NCI-H526 (cell line): ENCODE results near the gene LDLRAD3.

Experiments used
- DNase-seq, 2 experiments: peaks; one replicate each; lab custom pipeline; 2025; lab: John Stamatoyannopoulos, UW

LDLRAD3 gene

DNA sequence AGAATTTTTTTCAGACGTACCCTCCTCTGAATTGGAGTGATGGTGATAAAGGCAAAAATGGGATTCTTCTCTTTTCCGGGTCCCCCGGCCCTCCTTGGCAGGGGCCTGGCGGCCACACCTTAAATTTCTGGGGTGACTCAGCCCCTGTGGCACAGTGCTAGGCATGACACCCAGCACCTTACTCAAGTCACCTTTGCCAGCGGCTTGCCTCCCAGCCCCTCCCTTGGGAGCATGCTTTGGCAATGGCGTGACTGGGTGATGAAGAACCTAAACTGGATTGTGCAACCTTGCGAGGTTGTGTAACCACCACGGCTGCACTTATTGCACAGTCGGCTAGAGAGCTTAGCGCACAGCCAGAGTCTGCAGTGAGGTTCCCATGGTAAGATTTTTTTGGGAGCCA lies 16.2 kb upstream of the LDLRAD3 start:
- DNase-seq = peak in 1 of 2 experiments; percentile 24

DNA sequence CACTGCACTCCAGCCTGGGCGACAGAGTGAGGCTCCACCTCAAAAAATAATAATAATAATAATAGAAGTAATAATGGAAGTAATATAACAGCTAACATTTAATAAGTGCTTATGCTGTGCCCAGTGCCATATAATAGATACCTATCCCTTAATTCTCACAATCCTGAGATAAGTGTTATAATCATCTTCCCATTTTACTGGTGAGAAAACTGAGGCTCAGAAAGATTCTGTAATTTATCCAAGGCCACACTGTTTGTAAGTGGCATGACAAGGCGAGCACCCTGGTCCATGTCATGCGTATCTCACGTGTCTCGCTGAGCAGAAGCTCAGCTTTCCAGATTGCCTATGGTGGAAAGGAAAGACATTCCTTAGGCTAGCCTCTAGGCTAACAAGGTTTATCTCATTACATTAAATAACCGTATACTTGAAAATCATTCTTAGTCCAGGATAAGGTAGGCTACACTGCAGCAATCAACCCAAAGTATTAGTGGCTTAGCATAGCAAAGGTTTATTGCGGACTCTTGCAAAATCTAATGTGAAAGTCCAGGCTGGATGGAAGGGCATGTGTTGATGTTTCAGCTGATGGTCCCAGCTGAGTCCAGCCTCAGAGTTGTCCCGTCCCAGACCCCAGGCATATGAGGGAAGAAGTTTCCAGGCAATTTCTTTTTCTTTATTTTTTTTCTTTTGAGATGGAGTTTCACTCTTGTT lies 15.0 kb upstream of the LDLRAD3 start:
- DNase-seq = no peak

DNA sequence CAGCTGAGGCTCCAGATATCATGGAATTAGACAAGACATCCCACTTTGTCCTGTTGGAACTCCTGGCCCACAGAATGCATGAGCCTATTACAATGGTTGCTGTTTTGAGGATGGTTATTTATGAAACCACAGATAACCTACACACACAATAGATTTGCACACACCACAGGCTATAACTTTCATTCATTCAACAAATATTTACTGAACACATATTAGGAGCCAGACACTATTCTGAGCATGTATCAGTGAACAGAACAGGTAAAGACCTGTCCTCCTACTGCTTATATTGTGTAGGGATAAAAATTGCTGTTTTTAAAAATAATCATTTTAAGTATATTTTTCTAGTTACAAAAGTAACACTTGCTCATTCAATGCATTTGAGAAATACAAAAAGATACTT lies 13.4 kb upstream of the LDLRAD3 start:
- no peak for DNase-seq

DNA sequence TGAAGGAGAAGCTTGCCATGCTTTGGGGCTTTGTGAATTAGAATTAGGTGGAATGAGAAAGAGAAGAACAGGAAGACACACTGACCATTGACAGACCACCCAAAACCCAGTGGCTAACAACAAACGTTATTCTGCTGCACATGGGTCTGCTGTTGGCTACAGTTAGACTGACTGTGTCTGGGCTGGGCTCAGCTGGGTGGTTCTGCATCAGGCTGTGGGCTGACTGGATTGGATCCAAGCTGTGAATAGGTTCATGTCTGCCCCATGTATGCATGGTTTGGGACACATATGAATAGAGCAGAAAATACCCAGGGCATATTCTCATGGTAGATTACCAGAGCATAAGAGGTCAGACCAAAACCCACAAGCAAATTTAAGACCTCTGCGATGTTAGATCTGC lies 11.7 kb upstream of the LDLRAD3 start:
- DNase-seq = no peak

DNA sequence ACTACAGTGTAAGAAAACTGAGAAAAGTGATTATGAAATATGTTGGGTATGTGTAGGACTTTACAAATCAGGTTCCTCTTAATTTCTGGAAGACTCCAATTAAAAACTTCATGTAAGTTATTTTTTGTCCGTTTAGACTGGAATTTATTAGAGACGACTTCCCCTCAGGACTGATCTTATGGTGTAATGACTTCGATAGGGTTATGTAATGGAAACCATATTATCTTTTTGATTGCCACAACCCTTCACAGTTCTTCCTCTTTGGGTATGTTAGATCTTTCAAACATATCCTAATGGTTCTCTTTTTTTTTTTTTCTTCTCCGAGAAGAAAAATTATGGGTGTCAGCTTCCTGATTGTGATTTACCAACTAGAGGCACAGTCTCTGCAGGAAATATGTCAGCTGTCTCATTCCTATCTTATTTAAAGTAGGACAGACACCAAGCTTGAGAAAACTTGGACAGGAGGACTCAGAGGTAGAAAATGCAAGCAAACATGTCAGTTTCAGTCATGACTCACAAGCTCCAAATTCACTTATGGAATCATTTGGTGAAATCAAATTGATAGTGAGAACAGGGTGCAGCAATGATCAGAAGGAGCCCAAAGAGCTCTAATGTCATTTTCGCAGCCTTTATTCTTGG lies 11.1 kb upstream of the LDLRAD3 start:
- no peak for DNase-seq

DNA sequence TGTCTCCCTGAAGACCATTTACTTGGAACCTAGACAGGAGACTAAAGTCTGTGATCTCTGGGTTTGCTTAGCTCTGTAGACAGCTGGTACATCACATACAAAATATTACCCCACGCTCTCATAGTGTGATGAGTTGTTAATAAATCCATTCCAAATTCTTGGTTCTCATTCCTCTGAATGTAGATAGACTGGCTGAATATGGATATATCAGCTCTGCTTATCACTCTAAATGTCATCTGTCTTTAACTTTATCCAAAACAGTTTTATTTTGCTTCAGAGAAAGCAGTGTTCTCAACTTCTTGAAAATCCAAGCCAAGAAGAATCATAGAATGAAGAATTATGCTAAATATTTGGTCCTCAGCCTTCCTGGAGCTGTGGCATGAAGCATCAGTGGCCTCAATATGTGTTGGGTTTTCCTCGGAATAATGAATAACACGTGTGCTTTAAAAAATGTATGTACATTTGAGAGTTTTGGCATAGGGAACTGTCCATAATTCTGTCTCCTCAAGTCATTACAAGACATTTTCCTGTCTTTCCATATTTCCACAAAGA lies 10.5 kb upstream of the LDLRAD3 start:
- DNase-seq = no peak

DNA sequence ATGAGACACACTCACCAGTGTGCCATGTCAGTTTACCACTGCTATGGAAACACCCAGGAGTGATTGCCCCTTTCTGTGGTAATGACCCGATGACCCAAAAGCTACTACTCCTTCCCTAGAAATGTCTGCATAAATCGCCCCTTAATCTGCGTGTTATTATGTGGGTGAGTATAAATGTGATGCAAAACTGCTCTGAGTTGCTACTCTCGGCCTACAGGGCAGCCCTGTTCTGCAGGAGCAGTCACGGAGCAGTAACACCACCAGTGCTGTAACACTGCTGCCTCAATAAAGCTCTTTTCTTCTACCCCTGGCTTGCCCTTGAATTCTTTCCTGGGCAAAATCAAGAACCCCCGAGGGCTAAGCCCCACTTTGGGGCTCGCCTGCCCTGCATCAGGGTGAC lies 9.6 kb upstream of the LDLRAD3 start:
- DNase-seq = no peak

DNA sequence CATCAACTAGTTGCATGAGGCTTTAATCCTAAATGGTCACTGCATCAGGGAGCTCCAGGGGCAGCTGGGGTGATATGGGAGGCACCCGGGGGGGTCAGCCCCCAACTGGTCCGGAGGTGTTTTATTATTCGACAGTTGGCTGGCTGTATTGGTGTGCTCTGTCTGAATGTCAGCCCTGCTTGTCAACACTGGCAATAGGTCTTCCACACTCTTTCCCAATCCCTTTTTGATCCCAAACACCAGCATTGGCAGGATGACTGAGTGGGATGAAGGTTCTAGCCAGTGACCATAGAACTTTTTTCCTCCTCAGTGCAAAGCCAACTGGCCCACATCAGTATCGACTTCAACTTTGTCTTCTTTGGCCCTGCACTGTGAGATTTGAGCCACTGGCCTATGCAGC lies 8.9 kb upstream of the LDLRAD3 start:
- no peak for DNase-seq

DNA sequence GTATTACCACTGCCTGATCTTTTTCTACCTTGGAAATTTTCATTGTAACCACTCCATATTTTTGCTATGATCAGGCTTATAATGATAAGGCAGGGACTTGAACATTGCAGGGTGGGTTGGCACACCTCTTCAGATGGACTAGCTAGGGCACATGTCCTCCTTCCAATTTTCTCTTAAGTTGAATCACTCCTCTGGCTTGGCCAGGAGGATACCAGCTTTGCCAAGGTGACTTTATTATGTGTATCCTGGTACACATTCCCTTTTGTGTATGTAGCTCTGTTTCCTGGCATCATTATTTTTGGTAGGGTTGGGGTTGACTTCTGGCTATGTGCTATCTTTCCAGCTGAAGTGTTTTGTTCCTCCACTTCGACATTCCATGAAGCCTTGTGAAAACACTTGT lies 8.5 kb upstream of the LDLRAD3 start:
- no peak for DNase-seq

DNA sequence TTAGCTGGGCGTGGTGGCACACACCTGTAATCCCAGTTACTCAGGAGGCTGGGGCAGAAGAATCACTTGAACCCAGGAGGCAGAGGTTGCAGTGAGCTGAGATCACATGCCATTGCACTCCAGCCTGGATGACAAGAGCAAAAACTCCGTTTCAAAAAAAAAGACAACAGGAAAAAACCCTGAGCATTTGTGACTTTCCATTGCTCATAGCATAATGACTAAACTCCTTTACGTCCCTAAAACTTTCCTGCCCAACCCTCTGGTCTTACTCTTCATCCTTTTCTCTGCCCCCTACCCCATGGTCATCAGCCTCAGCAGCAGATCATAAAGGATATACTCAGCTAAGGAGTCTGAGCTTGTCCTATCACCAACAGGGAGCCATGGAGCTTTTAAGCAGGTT lies 6.8 kb upstream of the LDLRAD3 start:
- DNase-seq = no peak

DNA sequence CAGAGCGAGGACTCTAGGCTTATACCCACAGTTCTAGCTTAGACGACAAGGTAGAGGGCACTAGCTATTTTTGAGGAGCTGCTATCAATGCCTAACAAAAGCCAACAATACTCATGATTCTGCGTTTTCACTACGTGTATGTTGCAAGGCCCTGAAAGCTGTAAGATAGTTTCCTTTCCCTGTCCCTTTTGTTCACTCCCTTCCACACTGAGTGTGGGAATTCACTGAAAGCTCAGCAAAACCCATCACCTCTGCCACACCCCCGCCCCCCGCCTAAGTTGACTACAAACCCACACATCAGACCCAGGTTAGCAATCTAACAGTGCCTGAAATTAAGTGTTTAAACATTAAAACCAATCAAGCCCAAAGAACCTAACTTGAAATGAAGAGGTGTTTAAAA lies 6.2 kb upstream of the LDLRAD3 start:
- DNase-seq = no peak

DNA sequence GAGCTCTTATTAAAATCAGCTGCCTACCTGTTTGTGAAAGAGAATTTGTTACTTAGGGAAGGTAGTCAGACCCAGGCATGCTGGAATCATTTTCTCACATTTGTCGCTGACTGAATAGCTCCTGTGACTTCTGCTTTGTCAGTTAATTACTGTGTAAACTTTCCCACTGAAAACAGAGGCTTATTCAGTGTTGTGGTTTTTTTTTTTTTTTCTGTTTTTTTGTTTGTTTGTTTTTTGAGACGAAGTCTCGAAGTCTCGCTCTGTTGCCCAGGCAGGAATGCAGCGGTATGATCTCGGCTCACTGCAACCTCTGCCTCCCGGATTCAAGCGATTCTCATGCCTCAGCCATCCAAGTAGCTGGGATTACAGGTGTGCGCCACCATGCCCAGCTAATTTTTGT lies 5.6 kb upstream of the LDLRAD3 start:
- peak; percentile 37 to 53 for DNase-seq

DNA sequence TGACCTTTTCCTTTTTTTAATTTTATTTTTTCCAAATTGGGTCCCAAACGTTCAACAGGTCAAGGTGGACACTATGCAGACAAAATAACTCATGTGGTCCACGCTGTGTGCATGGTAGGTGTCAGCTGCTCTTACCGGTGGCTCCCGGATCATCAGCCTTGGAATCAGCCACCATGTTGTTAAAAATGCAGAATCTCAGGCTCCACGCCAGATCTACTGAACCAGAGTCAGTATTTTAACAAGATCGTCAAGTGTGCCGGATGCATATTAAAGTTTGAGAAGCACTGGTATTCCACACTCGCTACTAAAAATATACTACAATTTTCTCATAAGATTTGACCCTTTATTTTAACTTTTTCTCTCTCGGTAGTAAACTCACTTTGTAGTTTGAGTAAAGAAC lies 553 bp upstream of the LDLRAD3 start:
- DNase-seq = no peak

DNA sequence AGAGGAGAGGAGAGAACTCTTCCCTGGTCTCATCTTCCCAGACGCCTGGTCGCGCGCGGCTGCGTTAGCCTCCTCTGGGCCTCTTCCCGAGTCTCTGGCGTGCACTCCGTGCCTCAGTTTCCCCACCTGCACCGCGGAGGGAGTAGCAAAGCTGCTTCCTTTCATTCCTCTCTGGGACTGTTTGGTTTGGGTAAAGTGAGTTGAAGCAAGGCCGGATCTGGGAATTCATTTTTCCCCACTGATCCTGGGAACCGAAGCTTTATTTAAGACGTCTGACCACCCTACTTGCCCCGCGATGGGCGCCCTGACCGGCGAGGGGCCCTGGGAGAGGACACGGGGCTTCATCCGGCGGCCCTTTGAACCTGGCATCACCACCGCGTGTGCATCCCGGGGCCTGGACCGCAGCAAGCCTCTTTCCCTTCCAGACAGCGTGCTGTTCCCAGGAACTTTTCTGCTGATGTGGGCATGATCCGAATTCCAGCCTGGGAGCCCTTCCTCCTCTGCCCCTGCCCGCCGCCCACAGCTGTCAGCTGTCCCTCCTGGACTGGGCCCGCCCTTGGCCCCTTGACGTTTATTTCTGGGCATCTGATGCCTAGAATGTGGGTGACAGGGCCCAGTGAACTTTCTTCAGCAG lies 758 bp downstream of the LDLRAD3 start:
- DNase-seq = peak in 1 of 2 experiments; percentile 47

DNA sequence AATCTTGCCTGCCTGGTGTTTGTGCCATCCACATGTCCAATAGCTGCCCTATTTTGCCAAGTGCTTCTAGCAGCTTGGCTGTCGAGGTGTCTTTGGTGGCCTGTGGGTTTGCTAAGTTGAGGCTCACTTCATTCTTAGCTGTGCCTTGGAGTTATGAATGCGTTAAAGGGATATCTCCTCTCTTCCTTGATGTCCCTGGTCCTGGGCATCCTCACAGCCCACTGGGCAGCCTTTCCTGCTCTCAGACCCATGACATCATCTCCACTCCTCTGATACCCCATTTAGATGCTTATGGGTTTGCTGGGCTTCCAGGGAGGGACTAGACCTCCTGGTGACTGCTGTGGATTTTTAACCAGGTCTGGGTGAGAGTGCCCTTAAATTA lies 1.3 kb downstream of the LDLRAD3 start:
- peak in 1 of 2 experiments; percentile 41 for DNase-seq

DNA sequence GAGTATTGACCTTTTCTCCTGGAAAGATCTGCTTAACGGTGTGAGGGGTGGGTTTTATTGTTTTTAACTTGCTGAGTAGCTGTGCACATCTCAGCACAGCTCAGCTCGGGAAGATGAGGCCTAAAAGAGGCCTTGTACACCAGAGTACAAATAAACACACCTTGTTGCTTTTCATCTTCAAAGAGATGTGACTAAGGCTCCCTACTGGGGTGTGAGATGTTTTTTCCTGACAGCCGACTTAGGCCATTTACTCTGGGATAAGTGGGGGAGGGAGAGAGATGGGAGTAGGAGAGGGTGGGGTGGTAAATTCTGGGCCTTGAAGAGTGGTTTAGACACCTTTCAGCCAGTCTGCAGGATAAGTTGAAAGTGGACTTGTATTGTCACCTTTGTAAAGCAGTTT lies 2.9 kb downstream of the LDLRAD3 start:
- DNase-seq = no peak

DNA sequence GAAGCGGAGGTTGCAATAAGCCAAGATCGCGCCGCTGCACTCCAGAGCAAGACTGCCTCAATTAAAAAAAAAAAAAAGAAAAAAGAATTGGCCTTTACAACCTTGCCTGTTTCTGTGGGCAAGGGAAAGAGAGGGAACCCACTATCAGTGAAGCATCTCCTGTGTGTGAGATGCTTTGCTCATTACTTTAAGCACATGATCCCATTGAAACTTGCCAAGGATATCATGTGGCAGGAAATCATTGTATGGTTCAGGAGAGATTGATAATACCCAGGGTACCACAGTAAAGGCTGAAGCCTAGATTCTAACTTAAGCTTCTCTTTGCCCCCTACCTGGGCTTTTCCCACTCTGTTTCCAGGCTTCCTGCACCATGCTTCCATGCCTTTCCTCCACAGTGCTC lies 3.6 kb downstream of the LDLRAD3 start:
- no peak for DNase-seq

DNA sequence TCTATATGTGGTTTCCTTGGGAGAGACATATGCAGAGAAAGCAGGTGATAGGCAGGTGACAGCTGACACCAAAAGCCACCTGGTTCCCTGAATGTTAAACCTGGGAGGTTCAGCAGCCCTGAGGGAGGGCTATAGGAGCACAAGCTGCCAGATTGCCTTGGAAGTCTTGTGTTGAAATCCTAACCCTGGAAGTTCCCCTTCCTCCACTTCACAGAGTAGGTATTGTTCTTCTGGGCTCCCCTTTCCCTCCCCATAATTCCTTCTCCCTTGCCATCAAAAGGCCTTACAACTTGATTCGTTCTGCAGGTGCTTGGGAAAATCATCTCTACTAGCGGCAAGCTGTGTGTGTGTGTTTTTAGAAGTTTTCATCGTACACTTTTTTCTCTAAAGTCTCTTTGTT lies 5.4 kb downstream of the LDLRAD3 start:
- no peak for DNase-seq

DNA sequence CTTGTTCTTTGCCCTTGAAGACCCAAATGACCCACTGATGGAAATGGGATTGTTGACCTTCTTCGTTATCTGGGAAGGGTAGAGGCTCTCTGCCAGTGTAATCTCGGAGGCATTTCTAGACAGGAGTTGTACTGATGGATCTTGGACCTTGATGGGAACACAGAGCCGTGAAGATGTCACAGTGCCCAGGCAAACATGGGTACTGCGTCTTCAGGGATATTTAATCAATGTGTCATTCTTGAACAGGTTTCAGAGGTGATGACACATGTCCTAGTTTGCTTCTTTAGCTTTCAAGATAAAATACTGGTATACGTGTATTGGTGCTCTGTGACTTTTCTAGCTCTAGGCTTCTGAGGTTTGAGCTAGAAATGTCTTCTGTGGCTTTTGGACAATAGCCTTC lies 6.2 kb downstream of the LDLRAD3 start:
- DNase-seq = no peak

DNA sequence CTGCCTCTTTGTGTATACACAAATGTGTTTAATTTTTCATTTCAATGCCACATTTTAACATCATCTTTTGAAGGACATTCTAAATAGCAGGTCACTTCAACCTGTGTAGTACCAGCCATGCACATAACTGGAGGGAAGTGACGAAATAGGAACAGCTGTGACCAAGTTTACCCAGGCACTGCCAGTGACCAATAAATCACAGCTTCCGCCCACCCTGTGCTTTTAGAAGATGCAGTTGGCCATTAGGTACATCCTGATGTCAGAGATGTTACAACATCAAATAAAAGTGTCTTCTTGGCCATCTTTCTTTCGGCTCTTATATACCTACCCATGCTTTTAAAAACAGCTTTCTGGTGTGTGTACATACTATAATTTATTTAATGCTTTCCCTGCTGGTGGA lies 7.8 kb downstream of the LDLRAD3 start:
- no peak for DNase-seq

DNA sequence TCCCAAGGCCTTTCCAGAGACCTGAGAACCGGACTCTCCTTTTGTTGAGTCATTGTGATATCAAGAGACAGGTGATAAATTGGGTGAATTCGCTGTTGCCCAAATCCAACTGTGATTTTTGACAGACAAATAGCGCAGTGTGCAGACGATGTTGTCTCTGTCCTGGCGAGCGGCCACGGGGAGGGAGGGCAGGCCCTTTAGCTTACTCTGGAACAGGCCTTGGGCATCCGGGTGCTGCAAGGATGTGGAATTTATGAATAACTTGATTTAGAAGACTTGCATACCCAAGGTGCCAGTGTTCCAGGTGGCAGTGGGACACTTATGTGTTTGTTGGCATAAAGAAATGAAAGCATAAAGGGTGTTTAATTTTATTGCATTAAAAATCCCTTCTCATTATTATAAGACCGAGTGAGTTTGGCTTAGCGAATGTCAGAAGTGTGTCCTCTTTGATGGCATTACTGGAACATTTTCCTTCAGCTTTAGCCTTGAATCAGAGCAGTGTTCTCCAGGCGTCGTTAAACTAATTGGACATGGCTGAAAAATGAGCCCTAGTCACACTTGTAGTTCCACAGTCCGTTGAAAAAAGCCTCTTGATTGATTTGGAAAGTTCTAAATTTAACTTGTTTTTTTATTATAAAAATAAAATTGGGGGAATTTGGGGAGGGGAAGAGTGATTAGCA lies 9.4 kb downstream of the LDLRAD3 start:
- DNase-seq = no peak

DNA sequence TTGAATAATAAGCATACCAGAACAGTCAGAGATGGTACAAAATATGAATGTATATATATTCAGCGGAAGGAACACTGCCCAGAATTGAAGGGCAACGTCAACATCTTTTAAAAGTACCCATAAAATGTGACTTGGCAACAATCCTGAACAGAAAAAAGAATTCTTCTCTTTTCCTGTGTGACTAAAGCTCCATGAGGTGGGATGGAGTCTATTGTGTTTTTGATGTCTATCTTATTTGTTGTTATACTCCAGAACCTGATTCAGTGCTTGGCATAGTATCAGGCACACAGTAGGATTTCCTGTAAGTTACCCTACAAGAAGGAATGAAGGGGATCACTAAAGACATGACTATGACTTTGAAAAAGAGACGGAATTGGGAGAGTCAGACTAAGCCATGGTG lies 10.3 kb downstream of the LDLRAD3 start:
- no peak for DNase-seq

DNA sequence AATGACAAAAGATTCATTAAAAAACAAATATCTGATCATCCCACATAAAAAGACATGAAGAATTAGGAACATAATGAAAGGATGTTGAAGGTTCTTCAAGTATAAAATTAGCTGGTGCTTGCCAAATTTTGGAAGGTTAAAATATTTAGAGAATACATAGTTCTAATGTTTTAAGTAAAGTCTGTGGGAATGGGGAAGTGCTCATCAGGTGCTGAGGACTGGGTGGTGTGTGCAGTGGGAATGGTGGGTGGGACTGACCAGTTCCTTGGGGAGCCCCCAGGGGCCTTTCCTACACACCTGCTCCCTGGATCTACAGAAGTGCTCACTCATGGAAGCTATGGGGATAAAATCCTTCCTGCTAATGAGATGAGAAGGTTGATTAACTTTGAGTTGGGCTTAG lies 11.8 kb downstream of the LDLRAD3 start:
- DNase-seq = no peak
